ENCODE measurements around the gene CR1. TPM values are rescaled to one million over a fixed set of nuclear protein-coding genes. Genes with fewer than 3 reads are reported as not detected.
"Not testable (repeated sequence)": the region's sequence is repeated elsewhere in the genome, so short reads cannot be mapped to it uniquely, and the experiment has no call there.

The CR1 gene
- total RNA-seq, 4 donors from 2014 or later = 1.5 to 12.0 (median 3.3) TPM

GRCh38 chr1:207486198-207486597 lies 9.8 kb upstream of the CR1 start:
- in situ Hi-C loops (cut with MboI; ENCODE audit: low pct_ligation_motif_present in 1 of 4, low pct_unique_long_range_greater_than_20kb in 1 of 4, low sequenced_read_pairs in 3 of 4) (loop anchor here in 2 of 4 donors (25.0 kb wide), 1 partner anchor 399 kb away; the partner anchor contains the start of gene C4BPB (in 2 of the 2)), intact Hi-C loops (cut with DNase I; ENCODE audit: low total_unique reads) (no loop called here)
- 89 to 92% methylated on average over 3 of the region's 3 CpGs for WGBS, 2 donors (ENCODE audit: low coverage in 1 of 2)
- no peaks in the 10 kb centered on the region for H3K36me3 ChIP-seq
- TF ChIP-seq EP300 (IDR thresholded peaks at IDR 0.05; ENCODE audit: low read depth) (no peak), POLR2A (IDR thresholded peaks at IDR 0.05) (no peak), POLR2AphosphoS5 (IDR thresholded peaks at IDR 0.05) (no peak)
- TF ChIP-seq, protein P1, sequence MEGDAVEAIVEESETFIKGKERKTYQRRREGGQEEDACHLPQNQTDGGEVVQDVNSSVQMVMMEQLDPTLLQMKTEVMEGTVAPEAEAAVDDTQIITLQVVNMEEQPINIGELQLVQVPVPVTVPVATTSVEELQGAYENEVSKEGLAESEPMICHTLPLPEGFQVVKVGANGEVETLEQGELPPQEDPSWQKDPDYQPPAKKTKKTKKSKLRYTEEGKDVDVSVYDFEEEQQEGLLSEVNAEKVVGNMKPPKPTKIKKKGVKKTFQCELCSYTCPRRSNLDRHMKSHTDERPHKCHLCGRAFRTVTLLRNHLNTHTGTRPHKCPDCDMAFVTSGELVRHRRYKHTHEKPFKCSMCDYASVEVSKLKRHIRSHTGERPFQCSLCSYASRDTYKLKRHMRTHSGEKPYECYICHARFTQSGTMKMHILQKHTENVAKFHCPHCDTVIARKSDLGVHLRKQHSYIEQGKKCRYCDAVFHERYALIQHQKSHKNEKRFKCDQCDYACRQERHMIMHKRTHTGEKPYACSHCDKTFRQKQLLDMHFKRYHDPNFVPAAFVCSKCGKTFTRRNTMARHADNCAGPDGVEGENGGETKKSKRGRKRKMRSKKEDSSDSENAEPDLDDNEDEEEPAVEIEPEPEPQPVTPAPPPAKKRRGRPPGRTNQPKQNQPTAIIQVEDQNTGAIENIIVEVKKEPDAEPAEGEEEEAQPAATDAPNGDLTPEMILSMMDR (IDR thresholded peaks at IDR 0.05) = no peak
- H3K9me3 ChIP-seq = no peaks in the 10 kb centered on the region
- no peaks in the 10 kb centered on the region for H3K4me1 ChIP-seq
- no peak overlapping the region for H3K4me3 ChIP-seq
- no peak for DNase-seq
- no peaks in the 10 kb centered on the region for H3K27me3 ChIP-seq
- H3K27ac ChIP-seq = no peak overlapping the region

DNA sequence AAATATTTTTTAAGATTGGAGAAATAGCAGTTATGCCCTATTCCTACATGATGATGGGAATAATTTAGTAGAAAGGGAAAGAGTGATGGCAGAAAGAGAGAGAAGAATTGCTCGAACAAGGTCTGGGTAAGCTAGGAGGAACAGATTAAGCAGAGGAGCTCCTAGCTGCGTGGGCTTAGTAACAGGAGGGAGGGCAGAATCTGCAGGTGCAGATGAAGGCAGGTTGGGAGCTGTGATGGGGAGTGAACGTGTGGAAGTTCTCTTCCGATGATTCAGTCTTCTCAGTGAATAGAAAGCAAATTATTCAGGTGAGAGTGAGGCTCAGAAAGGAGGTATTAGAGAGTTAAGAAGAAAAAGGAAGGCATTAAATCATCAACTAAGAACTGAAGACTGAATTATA lies 8.3 kb upstream of the CR1 start:
- in situ Hi-C loops (cut with MboI; ENCODE audit: low pct_ligation_motif_present in 1 of 4, low pct_unique_long_range_greater_than_20kb in 1 of 4, low sequenced_read_pairs in 3 of 4) = loop anchor here in 2 of 4 donors (25.0 kb wide), 1 partner anchor 400 kb away; the partner anchor contains the start of gene C4BPB (in 2 of the 2)

GRCh38 chr1:207493212-207493611 lies 2.7 kb upstream of the CR1 start:
- no peak for DNase-seq
- TF ChIP-seq POLR2A (IDR thresholded peaks at IDR 0.05) = no peak
- TF ChIP-seq, protein P1 (IDR thresholded peaks at IDR 0.05) = no peak
- TF ChIP-seq POLR2AphosphoS5 (IDR thresholded peaks at IDR 0.05) = no peak
- no peak for TF ChIP-seq EP300 (IDR thresholded peaks at IDR 0.05; ENCODE audit: low read depth)
- intact Hi-C loops (cut with DNase I; ENCODE audit: low total_unique reads) = no loop called here
- Histone ChIP-seq H3K4me1 (peaks cover 0 to 9% (median 7%) of the 10 kb centered on the region in 4 donors), H3K36me3 (no peaks in the 10 kb centered on the region), H3K4me3 (no peak overlapping the region), H3K27ac (no peak overlapping the region), H3K27me3 (peaks cover 64% of the 10 kb centered on the region), H3K9me3 (no peaks in the 10 kb centered on the region)
- in situ Hi-C loops (cut with MboI; ENCODE audit: low pct_ligation_motif_present in 1 of 4, low pct_unique_long_range_greater_than_20kb in 1 of 4, low sequenced_read_pairs in 3 of 4) = loop anchor here in 2 of 4 donors (25.0 kb wide), 1 partner anchor 406 kb away; the partner anchor contains the start of gene C4BPB (in 2 of the 2)
- 74 to 85% methylated on average over 3 of the region's 3 CpGs for WGBS, 2 donors (ENCODE audit: low coverage in 1 of 2)

More for the DNA sequence above, 8.3 kb upstream of the CR1 start:
- intact Hi-C loops (cut with DNase I; ENCODE audit: low total_unique reads) = no loop called here
- WGBS, 2 donors (ENCODE audit: low coverage in 1 of 2) = 59 to 82% methylated on average over 4 of the region's 4 CpGs
- Histone ChIP-seq H3K9me3 (no peaks in the 10 kb centered on the region), H3K4me1 (no peaks in the 10 kb centered on the region), H3K4me3 (no peak overlapping the region), H3K36me3 (no peaks in the 10 kb centered on the region), H3K27ac (no peak overlapping the region), H3K27me3 (peaks cover 11% of the 10 kb centered on the region)
- DNase-seq = no peak
- TF ChIP-seq POLR2A (IDR thresholded peaks at IDR 0.05) (no peak), EP300 (IDR thresholded peaks at IDR 0.05; ENCODE audit: low read depth) (no peak), POLR2AphosphoS5 (IDR thresholded peaks at IDR 0.05) (no peak)
- TF ChIP-seq, protein P1 (IDR thresholded peaks at IDR 0.05) = no peak

DNA sequence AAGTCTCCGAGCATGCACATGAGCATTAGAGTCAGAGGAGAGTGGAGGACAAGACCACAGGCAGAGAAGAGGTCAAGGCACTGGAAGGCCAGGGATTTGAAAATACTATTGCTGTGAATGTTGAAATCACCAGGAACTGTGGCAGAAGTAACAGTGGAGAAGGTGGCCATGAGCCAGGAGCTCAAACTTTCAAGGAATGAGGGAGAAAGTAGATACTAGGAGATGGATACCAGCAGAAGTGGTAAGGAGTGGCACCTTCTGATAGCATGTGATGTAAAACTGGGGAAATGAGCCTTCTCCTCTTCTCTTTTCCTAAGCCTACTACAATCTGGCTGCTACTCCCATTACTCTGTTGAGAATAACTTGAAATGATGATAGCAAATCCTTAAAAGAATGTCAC lies 1.8 kb upstream of the CR1 start:
- Histone ChIP-seq H3K27me3 (peaks cover 71% of the 10 kb centered on the region), H3K9me3 (no peaks in the 10 kb centered on the region), H3K4me1 (peaks cover 0 to 9% (median 7%) of the 10 kb centered on the region in 4 donors), H3K4me3 (no peak overlapping the region), H3K27ac (no peak overlapping the region), H3K36me3 (no peaks in the 10 kb centered on the region)
- no peak for DNase-seq
- intact Hi-C loops (cut with DNase I; ENCODE audit: low total_unique reads) (no loop called here), in situ Hi-C loops (cut with MboI; ENCODE audit: low pct_ligation_motif_present in 1 of 4, low pct_unique_long_range_greater_than_20kb in 1 of 4, low sequenced_read_pairs in 3 of 4) (loop anchor here in 2 of 4 donors (25.0 kb wide), 1 partner anchor 407 kb away; the partner anchor contains the start of gene C4BPB (in 2 of the 2))
- TF ChIP-seq EP300 (IDR thresholded peaks at IDR 0.05; ENCODE audit: low read depth) (no peak), POLR2AphosphoS5 (IDR thresholded peaks at IDR 0.05) (no peak), POLR2A (IDR thresholded peaks at IDR 0.05) (no peak)
- TF ChIP-seq, protein P1 (IDR thresholded peaks at IDR 0.05) = no peak
- 97 to 100% methylated on average over 1 of the region's 1 CpG for WGBS, 2 donors (ENCODE audit: low coverage in 1 of 2)

- H3K4me1 ChIP-seq; H3K36me3 ChIP-seq; intact Hi-C loops (cut with DNase I; ENCODE audit: low total_unique reads); DNase-seq; H3K9me3 ChIP-seq; H3K4me3 ChIP-seq; H3K27ac ChIP-seq: not testable (repeated sequence)
- H3K27me3 ChIP-seq = peaks cover 79% of the 10 kb centered on the region
- in situ Hi-C loops (cut with MboI; ENCODE audit: low pct_ligation_motif_present in 1 of 4, low pct_unique_long_range_greater_than_20kb in 1 of 4, low sequenced_read_pairs in 3 of 4) = loop anchor here in 2 of 4 donors (25.0 kb wide), 1 partner anchor 408 kb away; the partner anchor contains the start of gene C4BPB (in 2 of the 2)
- 86 to 91% methylated on average over 7 to 8 of the region's 8 CpGs for WGBS, 2 donors (ENCODE audit: low coverage in 1 of 2)
These were observed 676 bp upstream of the CR1 start for GRCh38 chr1:207495281-207495680.

All from transverse colon (tissue), 4 donors.